Kidney (tissue), 14 donors: ENCODE measurements around the gene ADIRF. TPM values are rescaled to one million over a fixed set of nuclear protein-coding genes. Genes with fewer than 3 reads are reported as not detected.
"Not testable (repeated sequence)": the region's sequence is repeated elsewhere in the genome, so short reads cannot be mapped to it uniquely, and the experiment has no call there.

ENCODE experiments used
- DNase-seq, 5 donors: peaks; one replicate each; pipeline ENCODE4 v3.0.0-alpha.2; 2013 to 2020
- FAIRE-seq: peaks from 2 replicates; lab custom pipeline; 2012; peaks lifted over from hg19 to GRCh38; lab: Jason Lieb, UNC
- H3K27ac ChIP-seq, 2 donors: one replicate each; pipeline ENCODE4 v1.7.0; 2013; ENCODE audit warnings: low read depth in 2 of 2, low read length in 2 of 2, inconsistent platforms in 1 of 2
- H3K27me3 ChIP-seq: one replicate; pipeline ENCODE4 v1.7.1; 2013; ENCODE audit warnings: low read length, inconsistent platforms; ENCODE audit not compliant: control insufficient read depth, insufficient read depth
- H3K36me3 ChIP-seq, 3 donors: one replicate each; pipeline versions ENCODE4 v1.7.0 to v1.7.1; 2013; ENCODE audit warnings: low read length in 3 of 3, control low read depth in 1 of 3, inconsistent platforms in 1 of 3; ENCODE audit not compliant: insufficient read depth in 3 of 3, control insufficient read depth in 2 of 3
- H3K4me1 ChIP-seq, 3 donors: one replicate each; pipeline versions ENCODE4 v1.7.0 to v1.7.1; 2013; ENCODE audit warnings: low read length in 3 of 3, inconsistent platforms in 1 of 3, low read depth in 1 of 3; ENCODE audit not compliant: control insufficient read depth in 2 of 3, insufficient read depth in 2 of 3
- H3K4me3 ChIP-seq, 3 donors: one replicate each; pipeline versions ENCODE4 v1.7.0 to v1.8.1; 2013; ENCODE audit warnings: low read length in 3 of 3, control low read depth in 1 of 3, inconsistent platforms in 1 of 3
- H3K9ac ChIP-seq, 3 donors: one replicate each; pipeline versions ENCODE4 v1.7.0 to v1.7.1; 2013; ENCODE audit warnings: low read length in 3 of 3, control low read depth in 1 of 3, inconsistent platforms in 1 of 3
- H3K9me3 ChIP-seq, 3 donors: one replicate each; pipeline versions ENCODE4 v1.7.0 to v1.7.1; 2013; ENCODE audit warnings: low read length in 3 of 3, control low read depth in 1 of 3, inconsistent platforms in 1 of 3; ENCODE audit not compliant: control insufficient read depth in 2 of 3, insufficient read depth in 1 of 3
- intact Hi-C: fragments of 100-400 bp; cut with DNase I; formaldehyde crosslinking; loops from one replicate; pipeline ENCODE4 v1.11.1; 2022
- polyA plus RNA-seq: library from polyadenylated mRNA; stranded (reverse); fragments of 350-450 nt; fragmentation: Illumina TruSeq; extraction: RNeasy Lipid Tissue Mini Kit (QIAGEN cat#74804); gene quantifications from one replicate; pipeline ENCODE4 v1.2.3, GENCODE V29; 2014; ENCODE audit warnings: low read depth, low replicate concordance; ENCODE audit not compliant: insufficient read depth
- total RNA-seq: library from RNA; stranded (reverse); fragmentation: NEBNext Ultra II Directional; extraction: Animal tissue kit (Norgen Biotek cat#: 25700); gene quantifications from one replicate; pipeline ENCODE4 v1.2.1, GENCODE V29; 2021
- TF ChIP-seq, protein P1 (sequence below): IDR thresholded peaks from 3 replicates; pipeline ENCODE4 v1.5.1; 2012; ENCODE audit warnings: mild to moderate bottlenecking, moderate library complexity, borderline replicate concordance; ENCODE audit not compliant: insufficient read depth; ENCODE audit errors: extremely low read depth
- donor health status: control.
- donor health status: control.
- donor health status: control.
- donor health status: control.
- donor health status: control.
- donor health status: DM: yes; HTN: yes; CAD: no.
- donor health status: Normal renal cell carcinoma (clear cell type).

Gene ADIRF
- total and polyA plus RNA-seq, 2 donors from 2014 or later, result 357 to 897 TPM

DNA sequence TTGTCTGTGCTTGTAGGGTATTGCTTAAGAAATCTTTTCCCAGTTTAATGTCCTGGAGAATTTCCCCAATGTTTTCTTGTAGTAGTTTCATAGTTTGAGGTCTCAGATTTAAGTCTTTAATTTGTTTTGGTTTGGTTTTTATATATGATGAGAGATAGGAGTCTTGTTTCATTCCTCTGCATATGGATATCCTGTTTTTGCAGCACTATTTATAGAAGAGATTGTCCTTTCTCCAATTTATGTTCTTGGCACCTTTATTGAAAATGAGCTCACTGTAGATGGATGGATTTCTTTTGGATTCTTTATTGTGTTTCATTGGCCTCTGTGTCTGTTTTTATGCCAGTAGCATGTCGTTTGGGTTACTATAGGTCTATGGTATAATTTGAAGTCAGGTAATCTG is 20.2 kb downstream of the ADIRF start:
- H3K4me1 ChIP-seq, result no peaks in the 10 kb centered on the region
- no peak overlapping the region for H3K4me3 ChIP-seq
- H3K27me3 ChIP-seq, result no peaks in the 10 kb centered on the region
- TF ChIP-seq, protein P1, sequence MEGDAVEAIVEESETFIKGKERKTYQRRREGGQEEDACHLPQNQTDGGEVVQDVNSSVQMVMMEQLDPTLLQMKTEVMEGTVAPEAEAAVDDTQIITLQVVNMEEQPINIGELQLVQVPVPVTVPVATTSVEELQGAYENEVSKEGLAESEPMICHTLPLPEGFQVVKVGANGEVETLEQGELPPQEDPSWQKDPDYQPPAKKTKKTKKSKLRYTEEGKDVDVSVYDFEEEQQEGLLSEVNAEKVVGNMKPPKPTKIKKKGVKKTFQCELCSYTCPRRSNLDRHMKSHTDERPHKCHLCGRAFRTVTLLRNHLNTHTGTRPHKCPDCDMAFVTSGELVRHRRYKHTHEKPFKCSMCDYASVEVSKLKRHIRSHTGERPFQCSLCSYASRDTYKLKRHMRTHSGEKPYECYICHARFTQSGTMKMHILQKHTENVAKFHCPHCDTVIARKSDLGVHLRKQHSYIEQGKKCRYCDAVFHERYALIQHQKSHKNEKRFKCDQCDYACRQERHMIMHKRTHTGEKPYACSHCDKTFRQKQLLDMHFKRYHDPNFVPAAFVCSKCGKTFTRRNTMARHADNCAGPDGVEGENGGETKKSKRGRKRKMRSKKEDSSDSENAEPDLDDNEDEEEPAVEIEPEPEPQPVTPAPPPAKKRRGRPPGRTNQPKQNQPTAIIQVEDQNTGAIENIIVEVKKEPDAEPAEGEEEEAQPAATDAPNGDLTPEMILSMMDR, result no peak
- no peak overlapping the region for H3K27ac ChIP-seq
- DNase-seq (no peak), FAIRE-seq (no peak)
- H3K36me3 ChIP-seq, result peaks cover 0 to 5% (median 0%) of the 10 kb centered on the region in 3 donors
- H3K9me3 ChIP-seq, result no peaks in the 10 kb centered on the region
- H3K9ac ChIP-seq, result no peak overlapping the region
- intact Hi-C loops, result no loop called here

GRCh38 chr10:86991362-86991761 is 23.1 kb downstream of the ADIRF start:
- DNase-seq, H3K4me1 ChIP-seq, H3K27ac ChIP-seq, H3K27me3 ChIP-seq, H3K9ac ChIP-seq, H3K9me3 ChIP-seq, H3K4me3 ChIP-seq, intact Hi-C loops, H3K36me3 ChIP-seq: not testable (repeated sequence)
- FAIRE-seq, result peak; percentile 74

DNA sequence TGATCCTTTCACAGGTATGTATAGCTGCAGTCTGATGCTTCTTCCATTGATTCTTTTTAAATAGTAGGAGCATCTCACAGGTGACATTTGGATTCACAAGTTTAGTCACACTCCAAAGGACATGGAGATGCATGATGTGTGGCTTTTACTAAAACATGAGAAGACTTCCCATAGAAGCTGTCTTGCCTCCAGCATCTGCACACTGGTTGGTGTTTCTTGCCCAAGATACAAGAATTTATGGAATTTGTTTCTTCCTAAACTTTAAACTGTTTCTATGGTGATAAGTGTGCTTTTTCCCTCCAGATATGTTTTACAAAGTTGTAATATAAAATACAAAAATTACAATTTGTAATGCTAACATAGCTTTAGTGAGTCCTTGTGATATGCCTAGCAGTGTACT is 24.2 kb downstream of the ADIRF start:
- DNase-seq (no peak), FAIRE-seq (no peak)
- no peak overlapping the region for H3K9ac ChIP-seq
- H3K27ac ChIP-seq, result no peak overlapping the region
- intact Hi-C loops, result no loop called here
- H3K4me1 ChIP-seq, result no peaks in the 10 kb centered on the region
- H3K9me3 ChIP-seq, result no peaks in the 10 kb centered on the region
- H3K4me3 ChIP-seq, result no peak overlapping the region
- TF ChIP-seq, protein P1, result no peak
- no peaks in the 10 kb centered on the region for H3K27me3 ChIP-seq
- peaks cover 0 to 3% (median 0%) of the 10 kb centered on the region in 3 donors for H3K36me3 ChIP-seq

GRCh38 chr10:86992929-86993328 is 24.6 kb downstream of the ADIRF start:
- Histone ChIP-seq H3K36me3 (peaks cover 0 to 3% (median 0%) of the 10 kb centered on the region in 3 donors), H3K4me1 (no peaks in the 10 kb centered on the region), H3K27ac (no peak overlapping the region), H3K9me3 (no peaks in the 10 kb centered on the region), H3K9ac (no peak overlapping the region), H3K27me3 (no peaks in the 10 kb centered on the region), H3K4me3 (no peak overlapping the region)
- FAIRE-seq (peak; percentile 55), DNase-seq (no peak)
- TF ChIP-seq, protein P1, result no peak
- intact Hi-C loops, result no loop called here

- H3K27me3 ChIP-seq, H3K9me3 ChIP-seq, H3K36me3 ChIP-seq, FAIRE-seq, H3K4me1 ChIP-seq, H3K4me3 ChIP-seq, H3K9ac ChIP-seq, intact Hi-C loops, DNase-seq, H3K27ac ChIP-seq: not testable (repeated sequence)
Observed at GRCh38 chr10:86999802-87000403, 31.6 kb downstream of the ADIRF start.
